ENCODE data around the gene MIR17HG. TPM values are rescaled to one million over a fixed set of nuclear protein-coding genes. Genes with fewer than 3 reads are reported as not detected.
"Not testable (repeated sequence)": the region's sequence is repeated elsewhere in the genome, so short reads cannot be mapped to it uniquely, and the experiment has no call there.

MIR17HG gene
- total RNA-seq, 1 donor: 8.8 TPM

- no peak for DNase-seq (ENCODE audit: low read depth)
- H3K4me3 ChIP-seq (ENCODE audit: low read depth, low read length): no peak overlapping the region
- no peak for TF ChIP-seq CTCF (IDR thresholded peaks at IDR 0.05; ENCODE audit: insufficient read depth, low read length)
Observed at GRCh38 chr13:91351123-91351522, 3.6 kb downstream of the MIR17HG start.

GRCh38 chr13:91351980-91352379 is 4.5 kb downstream of the MIR17HG start:
- TF ChIP-seq CTCF (IDR thresholded peaks at IDR 0.05; ENCODE audit: insufficient read depth, low read length): no peak
- DNase-seq (ENCODE audit: low read depth): no peak
- no peak overlapping the region for H3K4me3 ChIP-seq (ENCODE audit: low read depth, low read length)

- DNase-seq (ENCODE audit: low read depth); H3K4me3 ChIP-seq (ENCODE audit: low read depth, low read length): not testable (repeated sequence)
Observed at GRCh38 chr13:91352891-91353290, 5.4 kb downstream of the MIR17HG start.

- DNase-seq (ENCODE audit: low read depth): no peak
- TF ChIP-seq CTCF (IDR thresholded peaks at IDR 0.05; ENCODE audit: insufficient read depth, low read length): no peak
- no peak overlapping the region for H3K4me3 ChIP-seq (ENCODE audit: low read depth, low read length)
Observed at GRCh38 chr13:91353494-91353893, 6.0 kb downstream of the MIR17HG start.

- no peak for TF ChIP-seq CTCF (IDR thresholded peaks at IDR 0.05; ENCODE audit: insufficient read depth, low read length)
- no peak for DNase-seq (ENCODE audit: low read depth)
Observed at GRCh38 chr13:91355099-91355825, 7.8 kb downstream of the MIR17HG start.

GRCh38 chr13:91355826-91356710 is 8.6 kb downstream of the MIR17HG start:
- no peak for TF ChIP-seq CTCF (IDR thresholded peaks at IDR 0.05; ENCODE audit: insufficient read depth, low read length)
- no peak overlapping the region for H3K4me3 ChIP-seq (ENCODE audit: low read depth, low read length)
- DNase-seq (ENCODE audit: low read depth): no peak

More at GRCh38 chr13:91355099-91355825, 7.8 kb downstream of the MIR17HG start:
- no peak overlapping the region for H3K4me3 ChIP-seq (ENCODE audit: low read depth, low read length)

GRCh38 chr13:91356919-91357612 is 9.6 kb downstream of the MIR17HG start:
- no peak overlapping the region for H3K4me3 ChIP-seq (ENCODE audit: low read depth, low read length)
- no peak for TF ChIP-seq CTCF (IDR thresholded peaks at IDR 0.05; ENCODE audit: insufficient read depth, low read length)
- no peak for DNase-seq (ENCODE audit: low read depth)
